Stimulated activated CD8-positive, alpha-beta memory T cell treated with anti-CD3 and anti-CD28 coated beads, Interleukin-4, amount 100 ng/mL, for 4 hours (primary cell): ENCODE data around the gene SUMO4.

Experiments
- DNase-seq, 2 donors: peaks; one replicate each; pipeline ENCODE4 v3.0.0-alpha.2; 2020; ENCODE audit warnings: low read depth in 2 of 2, low spot score in 1 of 2

The SUMO4 gene

DNA sequence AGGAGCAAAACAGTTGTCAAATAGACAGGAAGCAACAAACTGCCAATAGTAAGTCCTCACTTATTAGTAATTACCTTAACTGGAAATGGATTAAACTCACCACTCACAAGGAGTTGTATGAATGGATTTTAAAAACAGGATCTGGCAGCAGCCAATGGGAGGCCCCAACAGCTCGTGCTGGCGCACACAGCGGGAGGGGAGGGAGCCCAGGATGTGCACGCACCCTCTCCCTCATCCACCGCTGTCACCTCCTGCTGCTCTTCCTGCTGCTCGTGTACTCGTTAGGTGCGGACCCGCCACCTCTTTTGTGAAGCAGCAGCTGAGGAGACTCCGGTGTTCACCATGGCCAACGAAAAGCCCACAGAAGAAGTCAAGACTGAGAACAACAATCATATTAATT, at the start of gene SUMO4:
Gene SUMO4 (plus strand): TSS at position 213 of the 400 bp plus-strand sequence. CDS start 130 bp downstream, at position 343.
- DNase-seq: no peak

DNA sequence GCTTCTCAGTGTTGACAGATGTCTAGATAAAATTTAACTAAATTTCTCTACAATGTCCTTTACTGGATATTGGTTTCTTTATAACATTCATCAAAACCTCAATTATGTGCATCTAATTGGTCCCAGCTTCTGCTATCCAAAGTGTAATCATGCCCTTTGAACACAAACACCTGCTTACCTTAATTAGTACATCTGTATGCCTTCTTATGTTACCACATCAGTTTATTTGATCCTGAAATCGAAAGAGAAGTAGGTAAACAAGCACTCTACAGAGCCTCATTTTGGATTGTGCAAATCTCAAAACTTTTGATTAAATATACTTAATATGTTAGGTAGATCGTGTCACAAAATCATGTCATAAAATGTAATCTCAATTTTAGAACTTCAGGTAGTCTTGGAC, 46.1 kb upstream of the SUMO4 start:
- no peak for DNase-seq

DNA sequence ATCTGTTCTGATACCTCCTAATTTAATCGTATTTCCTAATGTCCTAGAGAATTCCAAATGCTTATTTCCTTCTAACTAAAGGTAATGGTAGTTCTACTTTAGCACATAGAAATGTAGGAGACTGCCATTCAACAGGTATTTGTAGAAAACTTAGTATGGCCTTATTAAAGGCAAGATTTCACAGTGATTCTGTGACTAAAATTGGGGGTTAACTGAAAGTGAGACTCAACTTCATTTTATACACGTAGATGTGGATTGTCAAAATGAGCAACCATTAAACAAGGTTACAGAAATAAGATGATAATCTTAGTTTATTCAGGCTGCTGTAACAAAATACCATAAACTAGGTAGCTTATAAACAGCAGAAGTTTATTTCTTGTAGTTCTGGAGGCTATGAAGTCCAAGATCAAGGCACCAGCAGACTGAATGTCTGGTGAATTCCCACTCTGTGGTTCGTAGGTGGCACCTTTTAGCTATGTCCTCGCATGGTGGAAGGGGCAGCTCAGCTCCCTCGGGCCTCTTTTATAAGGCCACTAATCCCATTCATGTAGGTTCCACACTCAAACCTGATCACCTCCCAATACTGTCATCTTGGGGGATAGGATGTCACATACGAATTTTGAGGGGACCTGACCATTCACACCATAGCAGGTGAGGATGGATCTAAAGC, 43.8 kb upstream of the SUMO4 start:
- no peak for DNase-seq

DNA sequence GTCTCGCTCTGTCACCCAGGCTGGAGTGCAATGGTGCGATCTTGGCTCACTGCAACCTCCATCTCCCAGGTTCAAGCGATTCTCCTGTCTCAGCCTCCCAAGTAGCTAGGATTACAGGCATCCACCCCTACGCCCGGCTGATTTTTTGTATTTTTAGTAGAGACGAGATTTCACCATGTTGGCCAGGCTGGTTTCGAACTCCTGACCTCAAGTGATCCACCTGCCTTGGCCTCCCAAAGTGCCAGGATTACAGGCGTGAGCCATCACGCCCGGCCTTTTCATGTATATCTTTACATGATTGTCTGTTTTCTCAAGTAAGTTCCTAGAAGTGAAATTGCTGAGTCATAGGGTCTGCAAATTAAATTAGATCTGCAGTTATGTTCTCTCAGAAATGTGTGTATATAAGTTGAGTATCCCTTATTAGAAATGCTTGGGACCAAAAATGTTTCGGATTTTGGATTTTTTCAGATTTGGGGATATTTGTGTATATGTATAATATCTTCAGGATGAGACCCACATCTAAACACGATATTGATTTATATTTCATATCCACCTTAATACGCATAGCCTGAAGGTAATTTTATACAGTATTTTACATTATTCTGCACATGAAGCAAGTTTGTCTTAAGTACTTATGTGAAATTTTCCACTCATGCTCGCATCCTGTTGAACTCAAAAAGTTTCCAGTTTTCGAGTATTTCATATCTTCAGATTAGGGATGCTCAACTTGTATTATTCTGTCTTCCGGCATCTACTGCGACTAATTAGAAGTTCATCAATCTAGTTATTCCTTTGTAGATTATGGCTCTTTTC, 42.1 kb upstream of the SUMO4 start:
- no peak for DNase-seq

DNA sequence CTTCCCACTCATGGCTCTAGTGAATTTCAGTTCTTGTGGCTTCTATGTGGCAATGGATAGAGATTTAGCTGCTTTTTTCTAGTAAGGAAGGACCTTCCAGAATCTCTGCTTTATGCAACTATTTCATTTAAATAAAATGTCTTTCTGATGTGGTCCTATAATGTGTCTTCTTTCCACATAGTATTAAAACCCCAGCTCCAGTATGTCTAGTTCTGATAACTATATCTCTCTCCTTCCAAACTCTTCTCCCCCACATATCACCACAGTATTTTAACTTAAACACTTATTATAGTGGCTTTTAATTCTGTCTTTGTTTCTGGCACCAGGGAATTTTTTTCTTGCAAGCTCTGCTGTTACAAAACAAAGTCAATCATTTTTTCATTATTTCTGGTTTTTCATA, 40.6 kb upstream of the SUMO4 start:
- no peak for DNase-seq

DNA sequence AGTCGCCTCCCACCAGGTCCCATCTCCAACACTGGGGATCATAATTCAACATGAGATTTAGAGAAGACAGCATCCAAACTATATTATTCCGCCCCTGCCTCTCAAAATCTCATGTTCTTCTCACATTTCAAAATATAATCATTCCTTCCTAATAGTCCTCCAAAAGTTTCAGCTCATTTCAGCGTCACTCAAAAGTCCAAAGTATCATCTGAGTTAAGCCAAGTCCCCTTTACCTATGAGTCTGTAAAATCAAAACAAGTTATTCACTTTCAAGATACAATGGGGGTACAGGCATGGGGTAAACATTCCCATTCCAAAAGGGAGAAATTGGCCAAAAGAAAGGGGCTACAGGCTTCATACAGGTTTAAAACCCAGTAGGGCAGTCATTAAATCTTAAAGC, 39.5 kb upstream of the SUMO4 start:
- no peak for DNase-seq

DNA sequence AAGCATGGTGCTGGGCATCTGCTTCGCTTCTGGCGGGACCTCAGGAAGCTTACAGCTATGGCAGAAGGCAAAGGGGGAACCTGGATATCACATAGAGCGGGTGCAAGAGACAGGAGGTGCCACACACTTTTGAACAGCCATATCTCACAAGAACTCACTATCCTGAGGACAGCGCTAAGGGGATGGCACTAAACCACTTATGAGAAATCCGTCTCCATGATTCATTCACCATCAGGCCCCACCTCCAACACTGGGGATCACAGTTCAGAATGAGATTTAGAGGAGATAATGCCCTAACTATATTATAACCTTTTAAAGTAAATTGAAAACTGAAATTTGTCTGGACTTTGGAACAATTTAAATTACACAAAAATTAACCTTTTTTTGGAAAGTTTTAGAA, 37.8 kb upstream of the SUMO4 start:
- DNase-seq: no peak

DNA sequence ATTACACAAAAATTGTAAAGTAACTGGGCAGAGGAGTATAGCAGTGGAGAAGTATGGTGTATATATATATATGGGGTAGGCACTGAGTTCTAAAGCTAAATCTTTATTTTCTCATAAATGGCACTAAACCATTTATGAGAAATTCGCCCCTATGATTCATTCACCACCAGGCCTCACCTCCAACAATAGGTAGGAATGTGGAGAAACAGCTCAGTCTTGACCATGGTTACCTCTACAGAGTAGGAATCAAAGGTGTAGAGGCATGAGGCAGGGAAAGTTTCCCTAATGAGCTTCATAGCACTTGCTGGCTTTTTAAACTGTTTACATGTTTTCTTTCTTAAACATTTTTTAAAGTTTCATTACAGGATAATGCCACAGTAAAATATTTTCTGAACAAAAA, 36.9 kb upstream of the SUMO4 start:
- DNase-seq: no peak

DNA sequence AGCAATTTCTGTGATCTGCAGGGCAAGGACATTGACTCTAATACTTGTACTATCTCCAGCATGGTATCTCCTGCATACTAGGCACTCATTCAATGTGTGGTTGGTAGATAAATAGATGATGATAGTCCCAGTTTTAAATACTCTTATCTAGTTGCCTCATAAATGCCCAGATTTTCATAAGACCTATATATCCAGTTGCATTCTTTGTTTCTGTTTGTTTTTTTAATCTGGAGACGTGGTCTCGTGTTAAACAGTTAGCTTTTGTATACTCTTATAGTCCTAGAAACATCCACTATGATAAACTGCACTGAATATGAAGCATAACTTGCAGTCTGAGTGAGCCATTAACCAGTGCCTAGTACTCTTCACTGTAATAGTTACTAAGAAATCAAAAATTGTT, 35.5 kb upstream of the SUMO4 start:
- no peak for DNase-seq

DNA sequence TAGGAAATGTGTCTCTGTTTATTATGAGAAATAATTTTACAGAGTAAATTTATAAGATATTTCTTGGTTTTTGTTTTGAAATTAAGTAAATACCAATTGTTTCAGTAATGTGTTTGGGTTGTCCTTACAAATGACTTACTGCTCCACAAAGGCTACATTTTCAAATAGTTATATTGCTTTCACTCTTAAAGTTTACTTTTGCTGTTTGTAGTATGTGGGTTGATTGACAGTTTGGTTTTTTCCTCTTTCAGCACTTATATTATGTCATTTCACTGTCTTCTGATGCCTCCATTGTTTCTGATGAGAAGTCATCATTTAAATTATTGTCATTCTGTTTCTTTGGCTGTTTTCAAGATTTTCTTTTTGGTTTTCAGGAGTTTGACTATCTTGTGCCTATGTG, 34.9 kb upstream of the SUMO4 start:
- no peak for DNase-seq

DNA sequence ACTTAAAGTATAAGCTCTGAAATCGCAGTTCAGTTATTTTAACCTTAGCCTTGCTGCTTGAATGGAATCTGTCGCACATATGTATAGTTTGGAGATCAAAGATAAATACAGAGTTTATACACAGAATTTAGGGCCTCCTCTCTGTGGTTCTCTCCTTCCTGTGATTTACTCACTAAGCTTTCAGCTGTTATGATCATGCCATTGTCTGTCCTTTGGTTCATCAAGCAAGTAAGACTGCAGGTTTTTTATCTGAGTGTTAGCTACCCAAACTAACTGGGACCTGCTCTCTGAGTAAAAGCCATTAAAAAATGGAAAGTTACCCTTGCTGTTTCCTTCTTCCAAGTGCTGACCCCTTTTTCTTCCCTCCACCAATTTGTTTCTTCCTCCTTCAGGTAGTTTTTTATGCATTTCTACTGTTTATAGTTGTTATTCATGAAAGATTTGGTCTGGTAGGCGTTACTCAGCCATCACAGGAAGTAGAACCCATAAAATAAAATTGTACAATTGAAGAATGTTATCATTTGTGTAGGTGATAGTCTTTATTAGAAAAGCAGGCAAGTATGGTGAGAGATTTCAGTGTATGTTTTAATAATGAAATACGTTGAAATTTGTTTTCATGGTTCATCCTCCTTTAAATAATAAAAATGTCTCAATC, 33.7 kb upstream of the SUMO4 start:
- DNase-seq: no peak

DNA sequence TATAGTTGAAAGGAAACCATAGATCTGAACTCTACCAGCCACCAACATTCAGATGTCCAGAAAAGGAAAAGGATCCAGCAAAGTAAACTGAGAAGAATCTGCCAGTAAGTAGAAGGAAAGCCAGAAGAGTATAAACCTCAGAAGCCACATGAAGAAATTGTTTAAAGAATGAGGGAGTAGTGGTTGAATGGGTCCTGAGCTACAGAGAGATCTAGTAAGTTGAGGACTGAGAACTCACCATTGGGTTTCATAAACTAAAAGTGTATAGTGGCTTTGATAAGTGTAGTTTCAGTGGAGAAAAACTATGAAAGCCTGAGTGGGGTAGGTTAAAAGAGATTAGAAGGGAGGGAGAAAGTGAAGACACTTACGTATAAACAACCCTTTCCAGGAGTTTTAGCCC, 32.0 kb upstream of the SUMO4 start:
- DNase-seq: no peak

DNA sequence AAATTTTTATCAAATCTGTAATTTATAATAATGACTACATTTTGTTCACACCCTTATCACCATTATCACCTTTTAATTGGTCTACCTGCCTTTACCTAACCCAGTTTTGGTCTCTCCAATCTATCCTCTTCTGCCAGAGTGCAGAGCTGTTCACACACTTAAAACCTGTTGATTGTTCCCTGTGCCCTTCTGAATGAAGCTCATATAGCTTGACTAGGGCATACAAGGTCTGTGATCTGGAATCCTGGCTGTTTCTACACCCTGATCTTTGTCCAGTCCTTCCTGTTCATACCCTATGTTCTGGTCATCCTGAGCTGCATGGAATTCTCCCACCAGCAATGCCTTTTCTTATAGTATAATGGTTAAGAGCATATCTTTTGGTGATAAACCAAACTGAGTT, 28.9 kb upstream of the SUMO4 start:
- no peak for DNase-seq

DNA sequence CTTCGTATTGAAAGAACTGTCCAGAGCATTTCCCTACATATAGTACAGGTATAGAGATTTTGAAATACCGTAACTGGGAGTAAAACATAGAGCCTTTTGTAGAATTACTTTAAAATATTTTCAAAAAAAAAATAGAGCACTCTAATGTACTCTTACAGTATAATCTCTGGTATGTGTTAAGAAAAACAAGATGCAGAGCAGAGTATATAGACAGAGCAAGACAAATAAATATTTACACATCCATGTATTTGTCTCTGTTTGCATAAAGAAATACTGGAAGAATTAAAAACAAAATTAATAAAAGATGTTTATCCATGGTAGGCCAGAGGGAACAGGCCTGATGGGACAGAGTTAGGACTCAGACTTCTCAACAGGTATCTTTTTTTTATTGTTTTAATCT, 28.0 kb upstream of the SUMO4 start:
- no peak for DNase-seq

DNA sequence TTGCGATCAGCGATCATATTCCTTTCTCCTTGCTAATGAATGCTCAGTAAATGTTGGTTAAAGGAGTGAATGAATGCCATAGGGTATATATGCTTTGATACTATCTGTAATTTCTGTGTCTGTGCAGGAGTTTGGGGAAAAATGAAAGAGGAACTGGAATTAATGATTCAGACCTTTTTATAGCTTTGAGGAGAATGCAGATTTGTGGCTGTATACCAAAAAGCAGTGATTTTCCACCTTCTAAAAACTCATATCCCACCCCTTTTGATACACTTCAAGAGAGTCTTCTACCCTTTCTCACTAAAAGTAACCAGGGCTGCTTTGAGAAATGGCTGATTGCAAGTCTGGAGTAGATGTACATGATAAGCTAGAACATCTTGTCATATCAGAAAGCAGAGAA, 26.6 kb upstream of the SUMO4 start:
- DNase-seq: no peak

DNA sequence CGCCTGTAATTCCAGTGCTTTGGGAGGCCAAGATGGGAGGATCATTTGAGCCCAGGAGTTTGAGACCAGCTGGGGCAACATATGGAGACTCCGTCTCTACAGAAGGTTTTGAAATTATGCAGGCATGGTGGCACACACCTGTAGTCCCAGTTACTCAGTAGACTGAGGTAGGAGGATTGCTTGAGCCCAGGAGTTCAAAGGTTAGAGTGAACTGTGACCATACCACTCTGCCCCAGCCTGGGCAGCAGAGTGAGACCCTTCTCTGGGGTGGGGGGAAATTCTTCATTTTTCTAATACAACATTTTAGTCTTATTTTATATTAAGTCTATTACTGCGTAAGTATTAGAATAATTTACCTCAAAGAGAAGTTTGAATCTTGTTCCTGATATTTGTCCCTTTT, 20.1 kb upstream of the SUMO4 start:
- no peak for DNase-seq

DNA sequence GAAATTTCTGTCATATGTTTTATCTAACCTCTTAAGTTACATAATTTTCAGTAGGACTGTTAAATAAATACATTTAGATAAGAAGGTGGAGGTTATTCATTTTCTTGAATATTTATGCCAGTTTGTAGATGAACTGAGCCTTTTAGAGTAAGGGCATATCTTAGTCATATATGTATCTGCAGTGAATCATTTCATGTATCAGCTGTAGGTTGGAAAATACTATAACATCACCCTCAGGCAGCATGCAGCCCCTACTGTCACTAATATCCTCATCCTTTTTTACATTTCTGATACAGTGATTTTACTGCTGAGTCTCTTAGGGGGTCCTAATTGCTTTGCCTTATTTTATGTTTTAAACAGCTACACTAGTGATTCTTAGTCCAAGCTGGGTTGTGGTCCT, 19.5 kb upstream of the SUMO4 start:
- DNase-seq: no peak

DNA sequence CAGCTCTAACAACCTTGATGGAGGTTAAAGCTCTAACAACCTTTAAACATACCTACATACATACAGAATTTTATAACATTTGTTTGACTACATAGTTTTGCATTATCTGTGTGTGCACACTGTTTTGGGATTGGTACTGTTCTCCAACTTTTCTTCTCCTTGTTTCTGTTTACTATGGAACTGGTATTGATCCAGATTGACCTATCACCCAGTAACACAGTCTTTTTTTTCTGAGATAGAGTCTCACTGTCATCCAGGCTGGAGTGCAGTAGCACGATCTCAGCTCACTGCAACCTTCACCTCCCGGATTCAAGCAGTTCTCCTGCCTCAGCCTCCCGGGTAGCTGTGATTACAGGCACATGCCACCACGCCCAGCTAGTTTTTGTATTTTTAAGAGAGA, 16.7 kb upstream of the SUMO4 start:
- no peak for DNase-seq

DNA sequence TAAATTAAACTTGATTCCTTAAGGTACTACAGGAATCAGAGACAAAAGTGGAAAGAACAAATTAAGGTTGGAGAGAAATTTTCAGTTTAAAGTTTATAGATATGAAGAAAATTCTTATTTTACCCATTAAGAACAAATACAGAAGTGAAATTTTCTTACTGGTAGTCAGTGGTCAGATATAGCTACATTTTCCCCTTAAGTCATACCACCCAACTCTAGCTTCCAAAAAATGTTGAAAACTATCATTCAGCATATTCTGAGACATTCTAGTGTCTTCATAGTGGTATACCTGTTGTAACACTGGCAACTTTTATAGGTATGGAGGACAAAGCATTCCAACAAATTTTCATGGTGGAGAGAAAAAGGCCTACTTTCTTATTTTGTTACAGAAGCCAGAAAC, 15.6 kb upstream of the SUMO4 start:
- DNase-seq: no peak

DNA sequence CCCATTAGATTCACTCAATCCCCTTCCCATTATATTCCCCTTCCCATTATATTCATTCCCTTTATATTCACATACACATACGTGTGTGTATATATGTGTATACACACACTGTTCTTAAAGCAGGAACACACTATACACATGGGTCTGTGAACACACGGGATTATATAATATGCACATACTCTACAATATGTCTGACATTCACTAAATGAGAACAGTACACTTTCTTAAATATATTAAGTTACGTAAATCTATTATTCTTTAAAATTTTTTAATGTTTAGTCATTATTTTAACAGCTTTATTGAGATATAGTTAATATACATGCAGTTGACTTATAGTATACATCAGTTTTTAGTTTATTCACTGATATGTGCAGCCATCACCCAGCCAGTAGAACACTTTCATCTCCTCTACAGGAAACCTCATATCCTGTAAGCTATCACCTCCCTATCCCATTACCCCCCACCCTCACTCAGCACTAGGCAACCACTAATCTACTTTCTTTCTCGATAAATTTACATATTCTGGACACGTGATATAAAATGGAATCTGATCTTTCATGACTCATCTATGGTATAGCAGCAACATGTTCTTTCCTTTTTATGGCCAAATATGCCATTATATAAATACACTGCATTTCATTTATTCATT, 13.9 kb upstream of the SUMO4 start:
- DNase-seq: no peak

DNA sequence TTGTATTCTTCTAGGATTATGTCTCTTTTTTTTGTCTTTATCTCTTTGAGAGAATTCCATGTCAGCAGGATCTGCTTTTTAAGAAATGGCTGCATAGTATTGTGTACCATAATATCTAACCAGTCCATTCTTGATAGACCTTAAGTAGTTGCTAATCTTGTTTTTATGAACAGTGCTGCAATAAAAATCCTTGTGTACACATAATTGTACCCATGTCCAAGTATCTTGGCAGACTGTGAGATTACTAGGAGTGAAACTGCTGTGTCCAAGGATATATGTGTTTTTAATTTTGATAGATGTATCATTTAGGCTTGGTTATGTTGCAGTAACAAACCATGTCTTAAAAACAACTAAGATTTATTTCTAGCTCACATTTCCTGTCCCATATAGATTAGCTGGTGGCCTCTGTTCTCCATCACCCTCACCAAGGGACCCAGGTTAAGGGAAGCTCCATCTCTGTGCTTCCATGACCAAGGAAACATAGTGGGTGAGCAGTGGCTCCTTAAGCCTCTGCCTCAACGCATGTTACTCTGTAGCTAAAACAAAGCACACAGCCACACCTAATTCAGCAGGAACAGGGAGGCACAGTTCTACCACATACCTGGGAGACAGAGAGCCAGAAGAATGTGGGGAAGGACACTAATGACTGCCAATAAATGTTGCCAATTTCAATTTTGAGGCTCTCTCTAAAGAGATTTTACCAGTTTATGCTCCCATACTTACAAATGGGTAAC, 12.1 kb upstream of the SUMO4 start:
- DNase-seq: no peak
